ENCODE measurements around the gene NPPC.

DNA sequence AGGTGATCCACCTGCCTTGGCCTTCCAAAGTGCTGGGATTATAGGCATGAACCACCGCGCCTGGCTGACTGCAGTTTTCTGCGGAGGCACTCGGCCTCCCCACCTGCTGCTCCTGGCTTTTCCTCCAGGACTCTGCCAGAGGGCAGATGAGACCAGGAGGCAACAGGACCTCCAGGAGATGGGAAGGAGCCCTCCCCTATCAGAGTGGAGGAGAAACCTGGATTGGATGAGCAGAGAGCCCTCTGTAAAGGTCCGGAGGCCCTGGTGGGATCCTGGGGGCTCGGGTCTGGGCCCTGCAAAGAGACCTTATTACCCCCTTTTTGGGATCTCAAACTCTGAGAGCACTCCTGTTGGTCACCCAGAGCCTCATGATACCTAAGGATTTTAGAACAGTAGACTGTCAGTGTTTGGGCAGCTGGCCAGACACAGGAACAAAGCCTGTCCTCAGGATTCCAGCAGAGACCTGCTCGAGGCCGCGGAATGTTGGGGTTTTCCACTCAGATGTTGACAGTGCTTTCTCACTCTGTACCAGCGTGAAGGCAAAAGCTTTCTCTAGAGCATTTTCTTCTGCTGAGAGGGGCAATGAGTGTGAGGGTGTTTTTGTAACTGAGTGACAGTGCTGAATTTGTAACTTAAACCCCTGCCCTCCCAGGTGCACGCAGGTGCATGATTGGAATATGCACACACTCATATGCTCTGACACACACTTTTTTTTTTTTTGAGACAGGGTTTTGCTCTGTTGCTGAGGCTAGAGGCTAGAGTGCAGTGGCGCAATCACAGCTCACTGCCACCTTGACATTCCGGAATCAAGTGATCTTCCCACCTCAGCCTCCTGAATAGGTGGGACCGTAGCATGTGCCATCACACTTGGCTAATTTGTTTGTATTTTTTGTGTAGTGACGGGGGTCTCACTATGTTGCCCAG is 48.4 kb downstream of the NPPC start:
- TF ChIP-seq, protein P1, sequence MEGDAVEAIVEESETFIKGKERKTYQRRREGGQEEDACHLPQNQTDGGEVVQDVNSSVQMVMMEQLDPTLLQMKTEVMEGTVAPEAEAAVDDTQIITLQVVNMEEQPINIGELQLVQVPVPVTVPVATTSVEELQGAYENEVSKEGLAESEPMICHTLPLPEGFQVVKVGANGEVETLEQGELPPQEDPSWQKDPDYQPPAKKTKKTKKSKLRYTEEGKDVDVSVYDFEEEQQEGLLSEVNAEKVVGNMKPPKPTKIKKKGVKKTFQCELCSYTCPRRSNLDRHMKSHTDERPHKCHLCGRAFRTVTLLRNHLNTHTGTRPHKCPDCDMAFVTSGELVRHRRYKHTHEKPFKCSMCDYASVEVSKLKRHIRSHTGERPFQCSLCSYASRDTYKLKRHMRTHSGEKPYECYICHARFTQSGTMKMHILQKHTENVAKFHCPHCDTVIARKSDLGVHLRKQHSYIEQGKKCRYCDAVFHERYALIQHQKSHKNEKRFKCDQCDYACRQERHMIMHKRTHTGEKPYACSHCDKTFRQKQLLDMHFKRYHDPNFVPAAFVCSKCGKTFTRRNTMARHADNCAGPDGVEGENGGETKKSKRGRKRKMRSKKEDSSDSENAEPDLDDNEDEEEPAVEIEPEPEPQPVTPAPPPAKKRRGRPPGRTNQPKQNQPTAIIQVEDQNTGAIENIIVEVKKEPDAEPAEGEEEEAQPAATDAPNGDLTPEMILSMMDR (conservative IDR thresholded peaks at IDR 0.05) = no peak
- TF ChIP-seq EZH2 (IDR thresholded peaks at IDR 0.05; ENCODE audit: low read depth) = no peak

All from PC-9 (cell line).